GM10248 (cell line): ENCODE measurements around the gene PPM1M.
A peak's percentile ranks its signal among the peaks of the same experiment; 100 is the strongest.

Experiments
- CTCF ChIA-PET: fragments of 300-600 bp; sonication (Branson Sonifier 250); formaldehyde crosslinking; extraction: SDS; loops from one replicate; lab custom pipeline; 2021; ENCODE audit warnings: antibody characterized with exemption; lab: Yijun Ruan, JAX
- POLR2A ChIA-PET: fragments of 350-650 bp; sonication (Branson Sonifier 250); formaldehyde crosslinking; extraction: SDS; loops from one replicate; lab custom pipeline; 2020; ENCODE audit warnings: antibody characterized with exemption; lab: Yijun Ruan, JAX
- DNase-seq: peaks from one replicate; pipeline ENCODE4 v3.0.0; 2012; ENCODE audit errors: extremely low spot score
- TF ChIP-seq, protein P1 (sequence below): IDR thresholded peaks from 2 replicates; pipeline ENCODE4 v1.5.1; 2012; ENCODE audit warnings: mild to moderate bottlenecking, low read depth; ENCODE audit errors: extremely low read depth, missing control alignments, control extremely low read depth

PPM1M gene

DNA sequence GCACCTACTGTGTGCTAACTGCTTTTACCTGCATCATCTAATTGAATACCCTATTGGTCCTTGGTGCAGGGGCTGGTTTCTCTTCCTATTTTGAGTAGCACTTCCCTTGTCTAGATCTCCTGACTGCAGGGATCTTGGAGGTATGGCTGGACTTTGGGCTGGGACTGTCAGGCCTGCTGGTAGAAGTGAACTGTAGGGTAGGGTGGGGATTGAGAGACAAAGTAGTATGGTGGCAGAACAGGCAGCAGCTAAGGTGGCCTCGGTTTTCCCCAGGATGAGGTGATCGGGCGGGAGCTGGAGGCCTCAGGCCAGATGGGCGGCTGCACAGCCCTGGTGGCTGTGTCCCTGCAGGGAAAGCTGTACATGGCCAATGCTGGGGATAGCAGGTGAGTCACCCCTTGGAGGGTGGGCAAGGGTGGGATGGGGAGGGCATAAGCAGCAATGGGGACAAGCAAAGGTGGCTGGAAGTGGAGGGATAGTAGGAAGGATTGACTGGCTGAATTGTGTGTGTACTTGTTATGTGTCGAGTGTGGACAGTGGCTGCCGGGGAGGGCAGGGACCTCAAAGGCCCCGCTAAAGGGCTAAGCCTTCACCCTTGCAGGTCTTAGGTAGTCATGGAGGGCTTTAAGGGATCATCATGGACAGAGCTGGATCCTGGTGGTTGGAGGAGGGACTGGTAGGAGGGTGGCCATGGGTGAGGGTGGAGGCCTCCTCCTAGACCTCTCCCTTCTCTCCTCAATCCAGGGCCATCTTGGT lies 2.0 kb downstream of the PPM1M start:
- ChIA-PET CTCF (interaction anchor here (1.5 to 5.1 kb wide), 5 partner anchors 12 to 28 kb away, joined by 4 to 22 read pairs (median 8); no protein-coding TSS in a partner anchor), POLR2A (interaction anchor here (0.6 to 1.8 kb wide), 4 partner anchors 9 to 246 kb away, joined by 3 to 6 read pairs (median 5); partner anchors contain the start of genes TWF2 and WDR82)
- TF ChIP-seq, protein P1, sequence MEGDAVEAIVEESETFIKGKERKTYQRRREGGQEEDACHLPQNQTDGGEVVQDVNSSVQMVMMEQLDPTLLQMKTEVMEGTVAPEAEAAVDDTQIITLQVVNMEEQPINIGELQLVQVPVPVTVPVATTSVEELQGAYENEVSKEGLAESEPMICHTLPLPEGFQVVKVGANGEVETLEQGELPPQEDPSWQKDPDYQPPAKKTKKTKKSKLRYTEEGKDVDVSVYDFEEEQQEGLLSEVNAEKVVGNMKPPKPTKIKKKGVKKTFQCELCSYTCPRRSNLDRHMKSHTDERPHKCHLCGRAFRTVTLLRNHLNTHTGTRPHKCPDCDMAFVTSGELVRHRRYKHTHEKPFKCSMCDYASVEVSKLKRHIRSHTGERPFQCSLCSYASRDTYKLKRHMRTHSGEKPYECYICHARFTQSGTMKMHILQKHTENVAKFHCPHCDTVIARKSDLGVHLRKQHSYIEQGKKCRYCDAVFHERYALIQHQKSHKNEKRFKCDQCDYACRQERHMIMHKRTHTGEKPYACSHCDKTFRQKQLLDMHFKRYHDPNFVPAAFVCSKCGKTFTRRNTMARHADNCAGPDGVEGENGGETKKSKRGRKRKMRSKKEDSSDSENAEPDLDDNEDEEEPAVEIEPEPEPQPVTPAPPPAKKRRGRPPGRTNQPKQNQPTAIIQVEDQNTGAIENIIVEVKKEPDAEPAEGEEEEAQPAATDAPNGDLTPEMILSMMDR: no peak
- DNase-seq: peak; percentile 13

DNA sequence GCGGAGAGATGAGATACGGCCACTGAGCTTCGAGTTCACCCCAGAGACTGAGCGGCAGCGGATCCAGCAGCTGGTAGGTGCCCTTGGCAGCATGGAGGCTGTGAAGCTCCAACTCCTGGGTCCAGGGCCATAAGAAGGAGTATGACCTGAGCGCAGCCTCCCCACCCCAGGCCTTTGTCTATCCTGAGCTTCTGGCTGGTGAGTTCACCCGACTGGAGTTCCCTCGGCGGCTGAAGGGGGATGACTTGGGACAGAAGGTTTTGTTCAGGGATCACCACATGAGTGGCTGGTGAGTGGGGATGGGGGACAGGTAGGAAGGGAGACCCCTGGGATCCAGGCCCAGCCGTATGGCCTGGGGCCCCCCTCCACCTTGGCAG lies 2.6 kb downstream of the PPM1M start:
- TF ChIP-seq, protein P1: no peak
- ChIA-PET CTCF (interaction anchor here (1.0 to 5.1 kb wide), 8 partner anchors 8 to 288 kb away, joined by 3 to 22 read pairs (median 6); partner anchors contain the start of gene UQCC5), POLR2A (interaction anchor here (0.6 to 1.8 kb wide), 4 partner anchors 10 to 247 kb away, joined by 3 to 6 read pairs (median 5); partner anchors contain the start of genes TWF2 and WDR82)
- no peak for DNase-seq

DNA sequence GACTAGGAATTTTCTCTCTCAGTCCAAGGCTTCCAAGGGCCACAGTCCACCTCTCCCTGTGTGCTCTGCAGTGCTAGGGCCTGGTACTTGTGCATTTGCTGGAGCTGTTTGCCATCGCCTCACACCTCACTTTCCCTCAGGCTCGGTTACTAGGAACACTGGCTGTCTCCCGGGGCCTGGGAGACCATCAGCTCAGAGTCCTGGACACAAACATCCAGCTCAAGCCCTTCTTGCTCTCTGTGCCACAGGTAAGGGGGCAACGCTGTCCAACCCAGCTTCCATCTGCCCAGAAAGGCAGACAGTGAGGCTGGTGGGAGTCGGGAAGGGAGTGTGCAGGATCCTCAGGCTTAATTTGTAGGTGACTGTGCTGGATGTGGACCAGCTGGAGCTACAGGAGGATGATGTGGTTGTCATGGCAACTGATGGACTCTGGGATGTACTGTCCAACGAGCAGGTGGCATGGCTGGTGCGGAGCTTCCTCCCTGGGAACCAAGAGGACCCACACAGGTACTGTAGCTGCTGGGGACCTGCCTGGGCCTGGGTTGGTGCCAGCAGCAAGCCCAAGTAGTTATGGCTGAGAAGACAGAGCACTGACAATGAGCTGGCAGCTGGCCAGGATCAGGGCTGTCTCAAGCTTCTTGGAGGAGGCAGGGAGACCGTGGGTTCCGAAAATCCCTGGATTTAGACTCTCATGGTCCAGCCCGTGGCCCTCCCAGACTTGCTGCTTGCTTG lies 3.4 kb downstream of the PPM1M start:
- CTCF ChIA-PET: interaction anchor here (1.0 to 5.1 kb wide), 8 partner anchors 9 to 287 kb away, joined by 3 to 22 read pairs (median 6); partner anchors contain the start of genes TWF2 and UQCC5
- TF ChIP-seq, protein P1: no peak
- POLR2A ChIA-PET: interaction anchor here (0.8 to 1.8 kb wide), 2 partner anchors 10 to 29 kb away, joined by 4 to 6 read pairs; partner anchors contain the start of genes TWF2 and WDR82
- no peak for DNase-seq

DNA sequence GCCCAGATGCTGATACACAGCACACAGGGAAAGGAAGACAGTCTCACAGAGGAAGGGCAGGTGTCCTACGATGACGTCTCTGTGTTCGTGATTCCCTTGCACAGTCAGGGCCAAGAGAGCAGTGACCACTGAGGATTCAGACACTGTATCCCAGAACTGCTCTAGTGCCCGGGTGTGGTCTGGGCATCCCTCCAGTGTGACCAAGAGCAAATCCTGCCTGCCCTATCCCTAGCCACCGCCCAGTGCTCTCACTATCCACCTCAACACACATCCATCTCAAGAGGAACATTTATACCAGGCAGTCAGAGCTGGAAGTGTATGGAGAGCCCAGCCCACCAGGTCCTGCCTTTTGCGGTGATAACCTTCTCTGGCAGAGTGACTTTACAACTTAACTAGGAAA lies 4.1 kb downstream of the PPM1M start:
- TF ChIP-seq, protein P1: no peak
- no peak for DNase-seq
- POLR2A ChIA-PET: no interaction called here
- CTCF ChIA-PET: interaction anchor here (1.3 to 5.1 kb wide), 5 partner anchors 9 to 30 kb away, joined by 5 to 31 read pairs (median 14); partner anchors contain the start of gene TWF2

DNA sequence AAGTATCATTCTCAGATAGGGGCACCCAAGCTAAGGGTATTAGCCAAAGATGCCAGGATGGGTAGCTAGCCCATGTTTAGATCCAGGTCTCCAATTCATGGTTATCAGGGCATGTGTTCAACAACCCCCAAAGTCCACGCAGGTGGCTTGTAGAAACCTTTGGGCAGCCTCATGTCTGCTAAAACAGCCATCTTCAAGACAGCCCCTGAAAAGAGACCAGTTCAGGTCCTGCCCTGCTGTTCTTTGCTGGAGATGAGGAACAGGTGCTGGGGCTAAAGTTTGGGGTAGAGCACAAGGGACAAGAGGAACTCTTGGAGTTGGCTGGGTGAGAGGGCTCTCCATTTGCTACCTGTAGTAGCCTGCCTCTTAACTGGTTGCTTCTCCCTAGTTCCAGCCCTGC lies 4.6 kb downstream of the PPM1M start:
- CTCF ChIA-PET: interaction anchor here (1.1 to 5.1 kb wide), 3 partner anchors 9 to 30 kb away, joined by 5 to 31 read pairs (median 22); no protein-coding TSS in a partner anchor
- POLR2A ChIA-PET: no interaction called here
- TF ChIP-seq, protein P1: no peak
- DNase-seq: no peak
